Lung (tissue), 13 donors: ENCODE results near the gene PPP6R3. TPM values are rescaled to one million over a fixed set of nuclear protein-coding genes. Genes with fewer than 3 reads are reported as not detected.

Experiments
- ATAC-seq: fragments of 200-7000 bp; cut with Tn5 transposase; one replicate; pipeline ENCODE4 v1.9.1; 2020; ENCODE audit warnings: moderate number of reproducible peaks; ENCODE audit not compliant: insufficient read depth, low FRiP score
- DNase-seq, 3 donors: peaks; one replicate each; pipeline ENCODE4 v3.0.0-alpha.2; 2013 to 2017
- H3K27ac ChIP-seq, 2 donors: one replicate each; pipeline ENCODE4 v1.5.1; 2013; ENCODE audit warnings: mild to moderate bottlenecking in 2 of 2, moderate library complexity in 2 of 2, control low read depth in 1 of 2, inconsistent platforms in 1 of 2, low read depth in 1 of 2, low read length in 1 of 2
- H3K27me3 ChIP-seq, 3 donors: one replicate each; pipeline ENCODE4 v1.5.1; 2013; ENCODE audit warnings: low read length in 2 of 3; ENCODE audit not compliant: control insufficient read depth in 3 of 3, insufficient read depth in 3 of 3
- H3K36me3 ChIP-seq, 4 donors: one replicate each; pipeline ENCODE4 v1.5.1; 2013; ENCODE audit warnings: low read length in 4 of 4, mild to moderate bottlenecking in 1 of 4, moderate library complexity in 1 of 4; ENCODE audit not compliant: control insufficient read depth in 4 of 4, insufficient read depth in 4 of 4
- H3K4me1 ChIP-seq, 5 donors: one replicate each; pipeline ENCODE4 v1.5.1; 2013; ENCODE audit warnings: low read length in 5 of 5, mild to moderate bottlenecking in 2 of 5, moderate library complexity in 1 of 5; ENCODE audit not compliant: control insufficient read depth in 5 of 5, insufficient read depth in 5 of 5
- H3K4me3 ChIP-seq: one replicate; pipeline ENCODE4 v1.5.1; 2013; ENCODE audit warnings: mild to moderate bottlenecking, control low read depth, moderate library complexity
- H3K9ac ChIP-seq, 2 donors: one replicate each; pipeline ENCODE4 v1.5.1; 2013; ENCODE audit warnings: low read length in 2 of 2, control low read depth in 1 of 2; ENCODE audit not compliant: insufficient read depth in 1 of 2
- H3K9me3 ChIP-seq, 4 donors: one replicate each; pipeline ENCODE4 v1.5.1; 2013; ENCODE audit warnings: low read length in 3 of 4, mild to moderate bottlenecking in 1 of 4, moderate library complexity in 1 of 4; ENCODE audit not compliant: control insufficient read depth in 4 of 4, insufficient read depth in 3 of 4
- WGBS, 2 donors: extraction: QIAGEN DNeasy Blood & Tissue Kit; methylation state at CpG; one replicate each; pipeline ENCODE4 v1.1.7; 2013; 5-methylcytosine and 5-hydroxymethylcytosine counted together
- polyA plus RNA-seq, 2 donors: library from polyadenylated mRNA; stranded (reverse); fragments of 200-250 nt; gene quantifications; one replicate each; pipeline ENCODE4 v1.2.1, GENCODE V29; 2013
- small RNA-seq: library from RNA; depleted of rRNA; stranded (forward); fragments of <200 nt; gene quantifications from one replicate; pipeline ENCODE3, GENCODE V24; 2014; ENCODE audit warnings: low replicate concordance
- total RNA-seq, 2 donors: library from RNA; depleted of rRNA in 1 of 2; stranded (reverse); fragments of >200 nt in 1 of 2; gene quantifications; one replicate each; pipeline ENCODE4 v1.2.1, GENCODE V29; 2014 to 2021
- TF ChIP-seq, protein P1 (sequence below): IDR thresholded peaks from 2 replicates; pipeline ENCODE4 v1.5.1; 2012; ENCODE audit warnings: mild to moderate bottlenecking; ENCODE audit errors: control extremely low read depth, extremely low read depth
- donor health status: control.
- donor health status: control.
- donor health status: Bipolar disorder and iron deficiency.
- donor health status: healthy.
- donor health status: DM: yes; HTN: yes; CAD: no.

The PPP6R3 gene
- total and polyA plus RNA-seq, 4 donors, result 28.5 to 217 (median 60.7) TPM

DNA sequence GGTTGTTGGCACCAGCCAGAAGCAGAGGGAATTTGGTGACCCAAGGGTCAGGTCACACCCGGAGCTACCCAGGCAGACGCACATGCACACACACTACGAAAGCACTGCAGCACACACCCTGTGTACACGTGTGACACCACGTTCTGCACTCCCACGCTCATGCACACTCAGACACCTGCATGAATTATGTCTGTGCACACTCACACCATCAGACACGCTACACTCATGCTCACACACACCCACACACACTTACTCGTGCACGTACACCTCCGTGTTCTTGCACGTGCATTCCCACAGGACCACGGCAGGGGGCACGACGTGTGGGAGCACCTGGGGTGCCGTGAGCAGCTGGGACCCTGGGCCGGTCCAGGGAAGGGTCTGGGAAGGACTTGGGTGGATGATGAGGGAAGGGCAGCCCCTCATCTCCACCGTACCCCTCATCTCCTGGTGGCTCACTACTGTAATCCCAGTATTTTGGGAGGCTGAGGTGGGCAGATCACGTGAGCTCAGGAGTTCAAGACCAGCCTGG is 203.0 kb downstream of the PPP6R3 start:
- Histone ChIP-seq H3K9me3 (peaks cover 0 to 5% (median 0%) of the 10 kb centered on the region in 4 donors), H3K9ac (no peak overlapping the region), H3K27ac (no peak overlapping the region), H3K4me3 (no peak overlapping the region), H3K27me3 (peaks cover 0 to 8% (median 2%) of the 10 kb centered on the region in 3 donors), H3K4me1 (peaks cover 0 to 11% (median 0%) of the 10 kb centered on the region in 5 donors), H3K36me3 (no peaks in the 10 kb centered on the region)
- WGBS, 2 donors, result 91 to 95% methylated on average over 18 of the region's 18 CpGs
- DNase-seq (no peak), ATAC-seq (no peak)
- TF ChIP-seq, protein P1, sequence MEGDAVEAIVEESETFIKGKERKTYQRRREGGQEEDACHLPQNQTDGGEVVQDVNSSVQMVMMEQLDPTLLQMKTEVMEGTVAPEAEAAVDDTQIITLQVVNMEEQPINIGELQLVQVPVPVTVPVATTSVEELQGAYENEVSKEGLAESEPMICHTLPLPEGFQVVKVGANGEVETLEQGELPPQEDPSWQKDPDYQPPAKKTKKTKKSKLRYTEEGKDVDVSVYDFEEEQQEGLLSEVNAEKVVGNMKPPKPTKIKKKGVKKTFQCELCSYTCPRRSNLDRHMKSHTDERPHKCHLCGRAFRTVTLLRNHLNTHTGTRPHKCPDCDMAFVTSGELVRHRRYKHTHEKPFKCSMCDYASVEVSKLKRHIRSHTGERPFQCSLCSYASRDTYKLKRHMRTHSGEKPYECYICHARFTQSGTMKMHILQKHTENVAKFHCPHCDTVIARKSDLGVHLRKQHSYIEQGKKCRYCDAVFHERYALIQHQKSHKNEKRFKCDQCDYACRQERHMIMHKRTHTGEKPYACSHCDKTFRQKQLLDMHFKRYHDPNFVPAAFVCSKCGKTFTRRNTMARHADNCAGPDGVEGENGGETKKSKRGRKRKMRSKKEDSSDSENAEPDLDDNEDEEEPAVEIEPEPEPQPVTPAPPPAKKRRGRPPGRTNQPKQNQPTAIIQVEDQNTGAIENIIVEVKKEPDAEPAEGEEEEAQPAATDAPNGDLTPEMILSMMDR, result no peak

DNA sequence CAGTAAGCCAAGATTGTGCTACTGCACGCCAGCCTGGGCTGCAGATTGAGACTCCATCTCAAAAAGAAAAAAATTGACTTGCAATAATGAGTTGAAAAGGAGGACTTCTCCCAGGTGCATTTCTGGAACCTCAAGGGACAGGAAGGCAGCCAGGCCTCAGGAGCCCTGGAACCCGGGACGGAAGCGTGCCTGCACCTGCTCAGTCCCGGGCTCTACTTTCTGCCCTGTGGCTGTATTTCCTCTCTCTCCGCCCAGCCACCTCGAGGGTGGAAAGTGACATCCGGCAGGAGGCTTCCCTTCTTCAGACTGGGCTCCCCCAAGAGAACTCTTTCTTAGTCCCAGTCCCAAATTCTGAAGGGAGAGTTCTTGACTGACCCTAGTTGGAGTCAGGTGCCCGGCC is 203.6 kb downstream of the PPP6R3 start:
- no peak overlapping the region for H3K4me3 ChIP-seq
- ATAC-seq (no peak), DNase-seq (no peak)
- WGBS, 2 donors, result 87 to 91% methylated on average over 9 of the region's 9 CpGs
- H3K27me3 ChIP-seq, result peaks cover 0 to 8% (median 2%) of the 10 kb centered on the region in 3 donors
- peaks cover 0 to 5% (median 0%) of the 10 kb centered on the region in 4 donors for H3K9me3 ChIP-seq
- TF ChIP-seq, protein P1, result no peak
- no peak overlapping the region for H3K27ac ChIP-seq
- H3K4me1 ChIP-seq, result peaks cover 0 to 6% (median 0%) of the 10 kb centered on the region in 5 donors
- H3K36me3 ChIP-seq, result no peaks in the 10 kb centered on the region
- no peak overlapping the region for H3K9ac ChIP-seq

DNA sequence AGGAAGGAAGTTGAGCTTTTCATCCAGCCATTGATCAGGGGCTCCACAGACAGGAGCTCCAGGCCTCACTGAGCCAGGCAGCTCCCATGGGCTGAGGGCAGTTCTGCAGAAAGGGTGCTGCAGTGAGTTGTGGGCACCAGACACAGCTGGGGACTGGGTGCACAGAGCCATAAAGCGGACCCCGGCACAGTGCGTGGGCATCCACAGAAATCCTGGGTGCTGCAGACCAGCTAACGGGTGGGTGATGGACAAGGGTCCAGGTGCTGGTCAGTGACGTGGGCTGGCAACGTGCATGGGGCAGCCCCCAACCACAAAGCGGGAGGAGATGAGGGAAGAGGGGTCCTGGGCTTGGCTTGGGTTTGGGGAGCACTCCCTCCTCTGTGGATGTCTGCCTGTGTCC is 204.4 kb downstream of the PPP6R3 start:
- peak in 1 of 3 donors; percentile 8 for DNase-seq
- Histone ChIP-seq H3K4me1 (no peaks in the 10 kb centered on the region), H3K4me3 (no peak overlapping the region), H3K9me3 (peaks cover 0 to 5% (median 0%) of the 10 kb centered on the region in 4 donors), H3K27ac (no peak overlapping the region), H3K9ac (no peak overlapping the region), H3K36me3 (no peaks in the 10 kb centered on the region), H3K27me3 (peaks cover 0 to 8% (median 2%) of the 10 kb centered on the region in 3 donors)
- ATAC-seq, result no peak
- TF ChIP-seq, protein P1, result no peak
- WGBS, 2 donors, result 93% methylated on average over 7 of the region's 7 CpGs

Small RNAs within 50 kb of the gene (small RNA-seq; reads per million reads assigned to genes)
- gene NDUFA3P2, result not detected

Other genes with a start within 250 kb of the PPP6R3 start
- gene KMT5B, start 247.5 kb upstream of the PPP6R3 start, total RNA-seq, result 10 to 100 TPM; 35.7 to 78.2 TPM
- 10 to 100 TPM; 15.1 to 16.5 TPM for gene KMT5B, start 247.5 kb upstream of the PPP6R3 start, polyA plus RNA-seq
- gene C11orf24, start 188.8 kb upstream of the PPP6R3 start, total RNA-seq, result 10 to 100 TPM in 1 of 2 donors, 1 to 10 TPM in 1; 9.8 to 50.0 TPM
- 10 to 100 TPM; 25.4 to 33.9 TPM for gene C11orf24, start 188.8 kb upstream of the PPP6R3 start, polyA plus RNA-seq
- gene LRP5, start 148.2 kb upstream of the PPP6R3 start, total RNA-seq, result 10 to 100 TPM; 59.3 to 67.1 TPM
- 10 to 100 TPM; 33.7 to 76.4 TPM for gene LRP5, start 148.2 kb upstream of the PPP6R3 start, polyA plus RNA-seq
- gene GAL, start 223.8 kb downstream of the PPP6R3 start, total RNA-seq, result under 1 TPM in 1 of 2 donors, not detected in 1; 0.61 TPM
- gene GAL, start 223.8 kb downstream of the PPP6R3 start, polyA plus RNA-seq, result 1 to 10 TPM in 1 of 2 donors, not detected in 1; 1.8 TPM